ENCODE data around the gene DZANK1.
"Not testable (repeated sequence)": the region's sequence is repeated elsewhere in the genome, so short reads cannot be mapped to it uniquely, and the experiment has no call there.

Gene DZANK1

GRCh38 chr20:18436847-18437246 is 30.0 kb downstream of the DZANK1 start:
- no peak for DNase-seq

- no peak for DNase-seq
These were observed 35.6 kb downstream of the DZANK1 start for GRCh38 chr20:18431206-18431605.

GRCh38 chr20:18430172-18430826 is 36.5 kb downstream of the DZANK1 start:
- DNase-seq = no peak

- no peak for DNase-seq
These were observed 38.2 kb downstream of the DZANK1 start for GRCh38 chr20:18428490-18429173.

- DNase-seq = no peak
These were observed 39.6 kb downstream of the DZANK1 start for GRCh38 chr20:18427214-18427613.

GRCh38 chr20:18421608-18422007 is 45.2 kb downstream of the DZANK1 start:
- DNase-seq = no peak

- no peak for DNase-seq
These were observed 50.3 kb downstream of the DZANK1 start for GRCh38 chr20:18416486-18416885.

- no peak for DNase-seq
These were observed 52.7 kb downstream of the DZANK1 start for GRCh38 chr20:18414140-18414539.

- no peak for DNase-seq
These were observed 54.5 kb downstream of the DZANK1 start for GRCh38 chr20:18412221-18412901.

- no peak for DNase-seq
These were observed 61.0 kb downstream of the DZANK1 start for GRCh38 chr20:18405826-18406225.

- no peak for DNase-seq
These were observed 62.7 kb downstream of the DZANK1 start for GRCh38 chr20:18404172-18404571.

- no peak for DNase-seq
These were observed 63.6 kb downstream of the DZANK1 start for GRCh38 chr20:18403269-18403668.

- DNase-seq = no peak
These were observed 65.5 kb downstream of the DZANK1 start for GRCh38 chr20:18401305-18401704.

GRCh38 chr20:18400460-18400859 is 66.4 kb downstream of the DZANK1 start:
- DNase-seq = no peak

- DNase-seq = not testable (repeated sequence)
These were observed 68.1 kb downstream of the DZANK1 start for GRCh38 chr20:18398713-18399112.

GRCh38 chr20:18397030-18397429 is 69.8 kb downstream of the DZANK1 start:
- DNase-seq = no peak

- no peak for DNase-seq
These were observed 71.3 kb downstream of the DZANK1 start for GRCh38 chr20:18395544-18395943.

- no peak for DNase-seq
These were observed 72.5 kb downstream of the DZANK1 start for GRCh38 chr20:18394363-18394762.

GRCh38 chr20:18391686-18392085 is 75.1 kb downstream of the DZANK1 start:
- DNase-seq = no peak

GRCh38 chr20:18390201-18390600 is 76.6 kb downstream of the DZANK1 start:
- no peak for DNase-seq

- DNase-seq = no peak
These were observed 78.0 kb downstream of the DZANK1 start for GRCh38 chr20:18388860-18389259.

- no peak for DNase-seq
These were observed 85.8 kb downstream of the DZANK1 start for GRCh38 chr20:18380908-18381529.

GRCh38 chr20:18377896-18378481 is 88.8 kb downstream of the DZANK1 start:
- no peak for DNase-seq
